ENCODE measurements around the gene MICU2.
A peak's percentile ranks its signal among the peaks of the same experiment; 100 is the strongest.

MICU2 gene

DNA sequence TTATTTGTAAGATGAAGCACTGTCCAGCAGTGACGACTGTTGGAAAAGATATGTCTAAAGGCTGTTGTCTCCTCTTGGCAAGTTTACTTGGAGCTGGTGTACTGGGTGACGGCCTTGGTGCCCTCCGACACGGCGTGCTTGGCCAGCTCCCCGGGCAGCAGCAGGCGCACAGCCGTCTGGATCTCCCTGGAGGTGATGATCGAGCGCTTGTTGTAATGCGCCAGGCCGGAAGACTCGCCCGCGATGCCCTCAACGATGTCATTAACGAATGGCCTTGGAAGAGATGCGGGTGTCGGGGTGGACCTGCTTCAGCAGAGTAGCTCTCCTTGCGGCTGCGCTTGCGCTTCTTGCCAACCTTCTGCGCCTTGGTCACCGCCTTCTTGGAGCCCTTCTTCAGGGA lies 120.2 kb downstream of the MICU2 start:
- DNase-seq (ENCODE audit: low read depth): no peak
- in situ Hi-C loops (cut with HindIII; ENCODE audit: low sequenced_read_pairs): no loop called here
- H3K4me3 ChIP-seq (ENCODE audit: low read depth, low read length): no peak overlapping the region
- TF ChIP-seq, protein P1, sequence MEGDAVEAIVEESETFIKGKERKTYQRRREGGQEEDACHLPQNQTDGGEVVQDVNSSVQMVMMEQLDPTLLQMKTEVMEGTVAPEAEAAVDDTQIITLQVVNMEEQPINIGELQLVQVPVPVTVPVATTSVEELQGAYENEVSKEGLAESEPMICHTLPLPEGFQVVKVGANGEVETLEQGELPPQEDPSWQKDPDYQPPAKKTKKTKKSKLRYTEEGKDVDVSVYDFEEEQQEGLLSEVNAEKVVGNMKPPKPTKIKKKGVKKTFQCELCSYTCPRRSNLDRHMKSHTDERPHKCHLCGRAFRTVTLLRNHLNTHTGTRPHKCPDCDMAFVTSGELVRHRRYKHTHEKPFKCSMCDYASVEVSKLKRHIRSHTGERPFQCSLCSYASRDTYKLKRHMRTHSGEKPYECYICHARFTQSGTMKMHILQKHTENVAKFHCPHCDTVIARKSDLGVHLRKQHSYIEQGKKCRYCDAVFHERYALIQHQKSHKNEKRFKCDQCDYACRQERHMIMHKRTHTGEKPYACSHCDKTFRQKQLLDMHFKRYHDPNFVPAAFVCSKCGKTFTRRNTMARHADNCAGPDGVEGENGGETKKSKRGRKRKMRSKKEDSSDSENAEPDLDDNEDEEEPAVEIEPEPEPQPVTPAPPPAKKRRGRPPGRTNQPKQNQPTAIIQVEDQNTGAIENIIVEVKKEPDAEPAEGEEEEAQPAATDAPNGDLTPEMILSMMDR (IDR thresholded peaks at IDR 0.05; ENCODE audit: low read depth, low read length, missing control alignments): no peak

DNA sequence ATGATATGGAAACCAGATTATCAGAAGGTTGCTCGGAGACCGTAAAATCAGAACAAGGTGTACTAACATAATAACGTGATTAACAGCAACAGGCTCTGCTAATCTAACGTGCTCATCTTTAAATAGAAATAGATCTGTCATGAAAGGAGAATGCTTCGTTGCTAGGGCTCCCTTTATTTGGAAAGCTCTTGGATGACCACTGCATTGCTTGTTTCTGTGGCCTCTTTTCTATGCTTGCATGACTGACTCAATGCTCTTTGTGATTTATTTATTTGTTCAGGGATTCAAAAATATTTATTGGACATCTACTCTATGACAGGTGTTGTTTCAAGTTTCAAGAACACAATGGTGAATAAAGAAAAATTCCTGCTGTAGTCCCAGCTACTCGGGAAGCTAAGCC lies 122.6 kb downstream of the MICU2 start:
- TF ChIP-seq, protein P1 (IDR thresholded peaks at IDR 0.05; ENCODE audit: low read depth, low read length, missing control alignments): no peak
- in situ Hi-C loops (cut with HindIII; ENCODE audit: low sequenced_read_pairs): no loop called here
- H3K4me3 ChIP-seq (ENCODE audit: low read depth, low read length): no peak overlapping the region
- no peak for DNase-seq (ENCODE audit: low read depth)

DNA sequence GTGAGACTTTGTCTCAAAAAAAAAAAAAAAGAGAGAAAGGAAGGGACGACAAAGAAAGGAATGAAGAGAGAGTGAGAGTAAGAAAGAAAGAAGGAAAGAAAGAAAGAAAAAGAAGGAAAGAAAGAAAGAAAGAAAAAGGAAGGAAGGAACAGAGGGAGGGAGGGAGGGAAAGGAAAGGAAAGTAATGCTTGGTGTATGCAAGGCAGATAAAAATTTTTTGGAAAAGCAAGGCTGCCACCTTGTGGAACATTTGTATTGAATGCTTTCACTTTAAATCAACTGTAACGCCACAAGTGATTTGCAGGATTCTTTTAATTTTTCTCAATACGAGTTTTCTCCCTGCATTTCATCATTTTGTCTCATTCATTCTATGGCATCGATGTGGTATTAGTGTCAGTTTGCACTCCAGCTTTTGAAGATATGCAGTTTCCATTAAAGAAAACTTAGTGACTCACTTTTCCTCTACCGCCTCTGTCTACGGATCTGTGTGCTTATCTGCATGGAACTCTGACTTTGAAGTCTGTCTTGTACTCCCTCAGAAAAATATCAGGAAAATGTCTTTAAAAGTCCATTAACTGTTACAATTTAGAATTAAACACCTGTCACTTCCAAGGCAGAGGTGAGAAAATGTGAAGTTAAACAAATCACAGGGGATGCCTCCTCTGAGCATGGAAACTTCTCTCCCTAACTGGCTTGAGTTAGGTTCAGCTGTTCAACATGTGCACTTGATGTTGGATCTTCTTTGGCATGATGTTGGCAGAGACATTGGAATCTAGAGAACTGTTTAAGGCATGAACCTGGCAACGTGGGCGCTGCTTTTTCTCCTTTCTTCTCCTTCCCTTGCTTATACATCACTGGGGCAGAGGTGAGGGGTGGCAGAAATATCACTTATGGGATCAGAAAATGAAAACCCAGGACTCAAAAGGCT lies 124.8 kb downstream of the MICU2 start:
- no peak overlapping the region for H3K4me3 ChIP-seq (ENCODE audit: low read depth, low read length)
- in situ Hi-C loops (cut with HindIII; ENCODE audit: low sequenced_read_pairs): no loop called here
- peak; percentile 76 for DNase-seq (ENCODE audit: low read depth)
- TF ChIP-seq, protein P1 (IDR thresholded peaks at IDR 0.05; ENCODE audit: low read depth, low read length, missing control alignments): no peak

DNA sequence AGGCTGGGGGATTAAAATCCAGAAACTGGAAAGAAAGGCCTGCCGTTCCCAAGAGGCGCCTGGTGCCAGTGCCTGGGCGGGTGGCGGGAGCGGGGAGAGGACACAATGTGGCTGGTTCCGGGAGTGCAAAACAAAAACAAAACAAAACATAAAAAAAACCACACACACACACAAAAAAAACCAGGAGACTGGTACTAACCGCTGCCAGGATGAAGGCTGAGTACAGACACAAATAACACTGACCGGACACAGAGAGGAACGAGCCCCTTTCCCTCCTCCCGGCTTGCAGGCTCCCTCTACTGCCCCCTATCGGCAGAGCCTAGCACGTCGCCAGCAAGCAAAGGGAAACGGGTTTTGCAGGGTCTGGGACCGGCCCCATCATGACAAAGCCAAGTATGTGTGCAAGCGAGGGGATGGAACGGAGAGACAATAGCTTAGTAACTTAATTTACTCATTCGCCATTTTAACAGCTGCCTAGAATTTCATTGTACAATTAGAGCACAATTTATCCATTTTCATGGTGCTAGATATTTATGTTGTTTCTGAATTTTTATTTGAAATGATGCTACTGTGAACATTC lies 127.0 kb downstream of the MICU2 start:
- in situ Hi-C loops (cut with HindIII; ENCODE audit: low sequenced_read_pairs): no loop called here
- H3K4me3 ChIP-seq (ENCODE audit: low read depth, low read length): peak overlapping the region; percentile 33
- DNase-seq (ENCODE audit: low read depth): peak; percentile 57
- TF ChIP-seq, protein P1 (IDR thresholded peaks at IDR 0.05; ENCODE audit: low read depth, low read length, missing control alignments): peak; percentile 98

DNA sequence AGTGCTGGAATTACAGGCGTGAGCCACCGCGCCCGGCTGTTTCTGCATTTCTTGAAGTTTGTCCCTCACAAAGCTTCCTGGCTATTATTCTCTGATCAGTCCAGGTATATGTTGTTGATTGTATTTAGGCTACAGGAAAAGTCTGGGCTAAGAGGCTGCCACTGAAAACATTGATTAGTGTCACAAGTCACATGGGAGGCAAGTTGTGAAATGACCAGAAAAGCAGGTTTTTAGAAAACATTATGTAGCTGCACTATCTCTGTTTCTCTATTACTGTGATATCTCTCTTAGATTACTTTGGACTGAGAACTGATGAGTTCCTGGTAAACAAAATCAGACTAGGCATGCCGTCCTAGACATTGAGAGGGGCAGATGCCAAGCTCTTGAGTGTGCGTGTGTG lies 128.9 kb downstream of the MICU2 start:
- DNase-seq (ENCODE audit: low read depth): no peak
- in situ Hi-C loops (cut with HindIII; ENCODE audit: low sequenced_read_pairs): no loop called here
- TF ChIP-seq, protein P1 (IDR thresholded peaks at IDR 0.05; ENCODE audit: low read depth, low read length, missing control alignments): no peak
- H3K4me3 ChIP-seq (ENCODE audit: low read depth, low read length): no peak overlapping the region

DNA sequence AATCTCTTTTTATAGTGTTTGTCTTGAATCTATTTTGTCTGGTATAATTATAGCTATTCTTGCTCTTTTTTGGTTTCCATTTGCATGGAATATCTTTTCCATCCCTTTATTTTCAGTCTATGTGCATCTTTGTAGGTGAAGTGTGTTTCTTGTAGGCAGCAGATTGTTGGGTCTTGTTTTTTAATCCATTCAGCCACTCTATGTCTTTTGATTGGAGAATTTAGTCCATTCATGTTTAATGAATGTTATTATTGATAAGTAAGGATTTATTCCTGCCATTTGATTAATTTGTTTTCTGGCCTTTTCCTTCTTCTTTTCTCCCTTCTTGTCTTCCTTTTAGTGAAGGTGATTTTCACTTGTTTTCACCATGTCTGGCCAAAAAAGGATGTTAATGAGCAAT lies 133.2 kb downstream of the MICU2 start:
- in situ Hi-C loops (cut with HindIII; ENCODE audit: low sequenced_read_pairs): no loop called here
- TF ChIP-seq, protein P1 (IDR thresholded peaks at IDR 0.05; ENCODE audit: low read depth, low read length, missing control alignments): no peak

More for the DNA sequence above, 133.2 kb downstream of the MICU2 start:
- DNase-seq (ENCODE audit: low read depth): no peak
- H3K4me3 ChIP-seq (ENCODE audit: low read depth, low read length): no peak overlapping the region

All from astrocyte of the cerebellum (primary cell).